ENCODE results near the gene LMF1.

LMF1 gene

GRCh38 chr16:1003391-1004347 is 32.9 kb upstream of the LMF1 start:
- in situ Hi-C loops (cut with MboI; ENCODE audit: low sequenced_read_pairs), result no loop called here

- in situ Hi-C loops (cut with MboI; ENCODE audit: low sequenced_read_pairs), result no loop called here
Observed at GRCh38 chr16:1002399-1003166, 31.8 kb upstream of the LMF1 start.

DNA sequence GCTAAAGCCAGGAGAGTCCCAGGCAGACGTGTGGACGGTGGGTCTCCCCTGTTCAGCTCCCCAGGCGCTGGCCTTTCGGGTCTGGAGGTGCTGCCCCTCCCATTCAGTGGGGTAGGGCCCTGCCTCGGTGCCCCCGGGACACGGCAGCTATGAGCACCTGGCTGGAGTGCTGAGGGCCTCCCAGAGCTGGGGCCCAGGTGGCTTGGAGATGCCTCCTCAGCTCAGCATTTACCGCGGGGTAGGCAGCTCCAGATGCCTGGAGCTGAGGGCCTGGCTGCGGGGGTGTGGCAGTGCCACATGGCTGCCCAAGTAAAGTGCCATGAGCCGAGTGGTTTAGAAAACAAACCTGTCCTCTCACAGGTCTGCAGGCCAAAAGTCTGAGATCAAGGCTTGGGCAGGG is 30.3 kb upstream of the LMF1 start:
- in situ Hi-C loops (cut with MboI; ENCODE audit: low sequenced_read_pairs), result no loop called here

DNA sequence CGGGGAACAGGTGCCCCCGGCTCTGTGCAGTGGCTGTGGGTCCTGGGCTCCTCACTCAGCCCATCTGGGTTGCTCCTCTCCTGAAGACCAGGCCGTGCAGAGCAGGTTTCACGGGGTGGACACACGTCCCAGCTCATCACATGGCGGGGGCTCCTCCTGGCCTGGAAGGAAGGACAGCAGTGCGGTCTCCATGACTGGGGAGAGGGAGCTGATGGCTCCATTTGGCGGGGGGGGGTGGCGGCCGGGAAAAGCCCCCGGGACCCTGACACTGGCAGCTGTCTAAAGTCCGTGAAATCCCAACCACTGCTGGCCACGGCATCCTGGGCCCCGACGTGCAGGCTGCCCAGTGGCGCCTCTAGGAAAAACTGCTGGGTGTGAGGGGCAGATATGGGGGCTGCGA is 29.8 kb upstream of the LMF1 start:
- in situ Hi-C loops (cut with MboI; ENCODE audit: low sequenced_read_pairs), result no loop called here

GRCh38 chr16:999677-1000076 is 28.9 kb upstream of the LMF1 start:
- in situ Hi-C loops (cut with MboI; ENCODE audit: low sequenced_read_pairs), result no loop called here

DNA sequence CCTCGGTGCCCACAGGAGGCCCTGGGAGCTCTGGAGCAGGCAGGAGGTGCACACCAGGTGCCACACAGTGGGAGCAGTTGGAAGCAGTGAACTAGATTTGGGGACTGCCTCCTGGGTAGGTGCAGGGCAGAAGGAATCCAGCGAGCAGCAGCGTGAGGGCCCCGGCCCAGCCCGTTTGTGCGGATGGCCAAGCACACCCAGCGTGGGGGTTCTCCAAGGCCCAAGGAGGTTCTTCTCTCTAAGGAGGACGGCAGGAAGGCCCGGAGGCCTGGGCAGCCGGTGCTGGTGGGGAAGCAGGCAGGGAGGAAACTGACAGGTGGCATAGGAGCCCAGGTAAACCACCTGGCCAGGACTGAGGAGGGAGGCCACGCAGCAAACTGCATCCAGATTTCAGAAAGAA is 27.8 kb upstream of the LMF1 start:
- in situ Hi-C loops (cut with MboI; ENCODE audit: low sequenced_read_pairs), result no loop called here

DNA sequence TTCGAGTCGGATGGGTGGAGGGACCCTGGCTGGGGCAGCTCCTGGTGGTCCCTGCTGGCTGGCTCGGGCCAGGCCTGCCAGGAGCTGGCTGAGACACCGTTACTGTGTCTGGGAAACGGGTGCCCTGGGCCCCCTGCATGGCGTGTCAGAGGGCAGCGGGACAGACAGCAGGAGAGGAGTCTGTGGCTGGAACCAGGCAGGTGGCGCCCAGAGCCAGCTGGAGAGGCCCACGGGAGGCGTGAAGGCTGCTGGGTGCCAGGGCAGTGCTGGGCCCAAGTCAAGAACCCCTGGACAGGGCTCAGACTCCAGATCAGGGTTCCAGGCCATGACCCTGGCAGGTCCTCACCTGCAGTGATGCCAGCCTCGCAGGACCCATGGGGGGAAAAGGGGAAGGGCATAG is 27.4 kb upstream of the LMF1 start:
- in situ Hi-C loops (cut with MboI; ENCODE audit: low sequenced_read_pairs), result no loop called here

- in situ Hi-C loops (cut with MboI; ENCODE audit: low sequenced_read_pairs), result no loop called here
Observed at GRCh38 chr16:997440-998051, 26.8 kb upstream of the LMF1 start.

GRCh38 chr16:996681-997080 is 25.9 kb upstream of the LMF1 start:
- in situ Hi-C loops (cut with MboI; ENCODE audit: low sequenced_read_pairs), result no loop called here

- in situ Hi-C loops (cut with MboI; ENCODE audit: low sequenced_read_pairs), result no loop called here
Observed at GRCh38 chr16:995783-996182, 25.0 kb upstream of the LMF1 start.

DNA sequence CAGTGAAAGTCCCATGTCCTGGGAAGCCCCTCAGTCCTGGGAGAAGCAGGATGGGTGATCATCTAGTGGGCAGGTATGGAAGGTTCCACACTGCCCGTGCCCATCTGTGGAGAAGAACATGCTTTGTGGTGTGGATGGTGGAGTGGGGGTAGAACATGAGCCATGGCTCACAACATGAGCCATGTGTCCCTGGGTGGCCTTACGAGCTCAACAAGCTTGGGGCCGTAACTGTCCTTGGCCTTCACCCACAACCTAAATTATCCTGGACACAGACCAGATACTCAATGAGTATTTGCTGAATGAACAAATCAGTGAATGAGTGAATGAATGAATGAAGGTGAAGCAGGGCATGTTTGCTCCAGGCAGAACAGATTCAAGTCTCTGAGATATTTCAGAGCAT is 24.3 kb upstream of the LMF1 start:
- in situ Hi-C loops (cut with MboI; ENCODE audit: low sequenced_read_pairs), result no loop called here

- in situ Hi-C loops (cut with MboI; ENCODE audit: low sequenced_read_pairs), result no loop called here
Observed at GRCh38 chr16:993731-994130, 22.9 kb upstream of the LMF1 start.

DNA sequence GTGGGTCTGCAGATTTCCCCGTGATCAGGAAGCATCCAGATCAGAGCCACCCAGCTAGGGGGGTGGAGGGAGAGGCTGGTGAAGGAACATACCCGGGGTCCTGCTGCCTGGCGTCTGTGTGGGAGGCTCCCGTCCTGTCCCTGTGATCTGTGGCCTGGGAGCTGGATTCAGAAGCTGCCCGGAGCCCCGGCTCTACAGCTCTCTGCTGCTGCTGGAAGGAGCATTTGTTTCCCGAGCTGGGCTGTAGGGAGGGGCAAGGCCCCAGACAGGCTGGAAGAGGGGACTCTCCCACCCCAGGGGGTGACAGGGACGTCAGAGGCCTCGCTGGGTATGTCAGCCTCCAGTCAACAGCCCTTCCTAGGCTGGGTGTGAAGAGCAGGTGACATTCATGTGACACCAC is 21.0 kb upstream of the LMF1 start:
- in situ Hi-C loops (cut with MboI; ENCODE audit: low sequenced_read_pairs), result no loop called here

GRCh38 chr16:991345-991744 is 20.6 kb upstream of the LMF1 start:
- in situ Hi-C loops (cut with MboI; ENCODE audit: low sequenced_read_pairs), result no loop called here

DNA sequence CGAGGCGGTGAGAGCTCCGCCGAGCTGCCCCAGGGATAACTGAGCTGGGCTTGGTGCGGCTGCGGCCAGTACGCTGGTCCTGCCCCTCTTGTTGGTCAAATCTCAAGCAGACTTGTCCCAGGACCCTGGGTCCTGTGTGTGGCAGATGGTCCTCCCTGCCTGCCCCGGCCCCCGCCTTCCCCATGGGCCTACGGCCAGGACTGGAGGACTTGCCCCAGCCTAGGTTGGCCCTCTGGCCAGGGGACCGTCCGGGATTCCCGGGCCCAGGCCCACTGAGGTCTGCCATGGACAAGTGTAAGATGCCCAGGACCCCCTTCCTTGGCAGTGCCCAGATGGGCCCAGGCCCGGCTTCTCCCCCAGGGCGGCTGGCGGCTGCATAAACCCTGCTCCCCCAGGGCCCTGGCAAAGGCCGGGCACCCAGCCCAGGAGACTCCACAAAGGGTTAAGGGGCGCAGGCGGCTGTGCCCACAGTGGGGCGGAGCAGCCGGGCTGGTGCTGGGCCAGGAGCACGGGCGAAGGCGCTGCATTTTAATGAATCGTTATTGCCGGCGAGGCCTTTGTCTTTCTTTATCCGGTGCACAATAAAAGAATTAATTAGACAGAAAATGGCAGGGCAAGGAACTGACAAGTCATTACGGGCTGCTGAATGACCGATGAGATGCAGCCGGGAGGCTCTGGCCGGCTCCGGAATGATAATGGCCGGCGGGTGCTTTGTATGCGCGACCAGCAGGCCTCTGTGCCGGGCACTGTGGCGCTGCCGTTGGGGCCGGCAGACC is 19.9 kb upstream of the LMF1 start:
- in situ Hi-C loops (cut with MboI; ENCODE audit: low sequenced_read_pairs), result no loop called here

GRCh38 chr16:989354-989814 is 18.6 kb upstream of the LMF1 start:
- in situ Hi-C loops (cut with MboI; ENCODE audit: low sequenced_read_pairs), result no loop called here

GRCh38 chr16:988471-989353 is 17.9 kb upstream of the LMF1 start:
- in situ Hi-C loops (cut with MboI; ENCODE audit: low sequenced_read_pairs), result no loop called here

DNA sequence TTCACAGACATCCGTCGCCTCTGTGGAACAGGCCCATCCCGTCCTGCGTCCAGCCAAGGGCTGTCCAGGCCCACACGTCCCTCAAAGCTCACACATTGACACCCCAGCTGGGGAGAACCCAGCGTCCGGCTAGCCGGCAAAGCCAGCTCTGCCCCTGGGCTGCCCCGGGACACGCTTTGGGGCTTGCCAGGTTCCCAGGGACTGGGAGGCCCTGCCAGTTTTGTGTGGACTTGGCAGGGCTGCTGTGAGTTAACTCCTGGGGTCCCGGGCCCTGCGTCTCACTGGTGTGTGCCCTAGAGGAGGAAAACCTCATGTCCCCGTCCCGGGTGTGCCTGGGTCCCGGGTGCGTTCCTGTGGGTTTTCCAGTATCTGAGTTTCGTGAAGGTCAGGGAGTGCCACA is 17.1 kb upstream of the LMF1 start:
- in situ Hi-C loops (cut with MboI; ENCODE audit: low sequenced_read_pairs), result no loop called here

GRCh38 chr16:986925-987582 is 16.3 kb upstream of the LMF1 start:
- in situ Hi-C loops (cut with MboI; ENCODE audit: low sequenced_read_pairs), result no loop called here

Data from HL-60/S4 treated with phorbol 12-myristate 13-acetate at 8.2 ng/mL for 4 days and 3 days (cell line).